Activated CD4-positive, alpha-beta T cell treated with anti-CD3 and anti-CD28 coated beads, Interleukin-2, amount 50 U/mL, for 24 hours (primary cell): ENCODE results near the gene THSD7A.
"Not testable (repeated sequence)": the region's sequence is repeated elsewhere in the genome, so short reads cannot be mapped to it uniquely, and the experiment has no call there.

Experiments used
- DNase-seq, 2 donors: peaks; one replicate each; pipeline ENCODE4 v3.0.0-alpha.2; 2020; ENCODE audit warnings: low read depth in 1 of 2, low spot score in 1 of 2

Gene THSD7A

DNA sequence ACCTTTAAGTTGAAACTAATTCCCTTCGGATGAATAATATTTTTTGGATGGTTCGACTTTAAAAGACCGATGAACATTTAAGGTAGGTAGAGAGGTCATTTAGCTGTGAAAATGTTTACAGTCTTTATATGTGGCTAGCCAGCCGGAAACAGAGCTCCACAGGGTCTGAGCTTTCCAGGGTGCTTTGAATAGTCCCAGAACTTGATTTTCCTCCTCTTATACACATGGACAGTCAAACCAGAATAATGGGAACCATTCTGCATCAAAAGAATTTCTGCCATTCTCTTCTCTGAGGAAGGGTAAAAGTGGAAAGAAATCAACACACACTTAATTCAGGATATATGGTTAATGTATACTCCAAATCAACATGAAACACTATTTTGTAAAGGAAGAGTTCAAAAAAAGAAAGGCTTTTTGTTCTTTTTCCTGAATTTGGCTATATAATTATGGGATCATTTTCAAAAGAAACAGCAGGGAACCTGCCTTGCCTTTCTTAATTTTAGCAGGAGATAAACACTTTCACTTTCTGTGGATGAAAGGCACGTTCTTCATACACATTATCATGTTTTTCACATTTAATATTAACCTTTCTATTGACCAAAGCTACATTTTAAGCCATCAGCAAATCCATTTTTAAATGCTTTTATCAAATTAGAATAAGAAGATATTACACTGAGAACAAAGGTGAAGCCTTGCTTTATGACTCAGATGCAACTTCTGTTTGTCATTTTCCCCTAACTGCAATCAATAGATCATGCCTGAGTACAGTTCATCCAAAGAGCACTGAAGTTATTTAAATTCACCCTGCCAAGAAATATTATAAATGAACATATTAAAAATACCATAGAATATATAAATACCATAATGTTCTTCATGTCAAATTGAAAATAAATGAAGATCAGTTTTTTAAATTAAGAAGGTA, 307.3 kb downstream of the THSD7A start:
- no peak for DNase-seq

DNA sequence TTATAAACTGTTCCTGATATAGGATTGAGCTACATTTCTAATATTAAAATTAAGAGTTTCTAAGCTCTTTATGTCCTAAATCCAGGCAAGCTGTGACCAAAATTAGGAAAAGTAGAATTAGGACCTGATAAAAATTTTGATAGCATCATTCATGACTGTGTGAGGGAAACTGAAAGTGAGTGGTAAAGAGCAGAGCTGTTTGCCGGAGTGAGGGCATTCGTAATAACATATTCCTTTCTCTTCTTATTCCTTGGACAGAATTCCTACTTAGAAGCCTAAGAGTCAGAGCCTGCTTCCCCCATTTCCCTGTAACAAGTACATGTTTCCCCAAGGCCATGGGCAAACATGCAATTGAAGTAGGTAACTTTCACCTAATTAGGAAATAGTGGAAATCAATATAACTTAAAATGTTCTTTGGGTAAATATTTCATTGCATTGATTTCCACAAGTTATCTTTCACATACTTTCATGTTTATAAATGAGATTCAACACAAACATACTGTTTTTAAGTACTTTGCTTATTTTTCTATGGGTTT, 310.0 kb downstream of the THSD7A start:
- DNase-seq: not testable (repeated sequence)

DNA sequence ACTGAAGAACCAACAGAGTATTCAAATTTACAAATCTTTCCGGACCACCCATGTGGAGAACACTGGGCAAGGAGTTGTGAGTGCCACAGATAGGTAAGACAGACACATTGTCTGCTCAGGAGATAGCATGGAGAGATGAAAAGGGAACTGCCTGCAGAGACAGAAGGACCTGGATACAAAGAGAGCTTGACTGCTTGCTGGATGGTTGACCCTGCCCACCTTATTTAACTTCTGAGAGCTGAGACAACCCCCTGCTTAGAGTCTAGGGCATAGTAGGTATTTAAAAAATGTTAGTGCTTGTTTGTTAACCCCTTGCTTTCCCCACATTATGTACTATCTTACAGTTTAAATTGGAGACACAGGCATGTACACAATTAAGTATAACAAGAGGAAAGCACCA, 314.1 kb downstream of the THSD7A start:
- DNase-seq: no peak

DNA sequence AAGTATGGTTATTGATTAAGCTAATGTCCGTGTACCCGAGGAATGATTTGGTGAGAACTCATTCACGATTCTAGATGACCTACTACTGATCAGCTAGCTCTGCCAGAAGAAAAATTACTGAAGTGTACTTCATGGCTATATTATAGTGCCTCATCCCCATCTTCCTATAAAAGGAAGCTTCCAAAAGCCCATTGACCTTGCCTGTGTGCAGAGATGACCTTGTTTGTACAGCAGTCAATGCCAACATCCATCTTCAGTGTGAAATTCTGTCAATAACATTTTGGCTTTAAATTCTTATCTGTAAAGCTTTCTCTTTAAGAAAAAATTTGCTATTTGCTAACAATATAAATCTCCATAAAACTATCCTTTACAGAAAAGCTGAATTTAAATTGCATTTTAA, 315.7 kb downstream of the THSD7A start:
- no peak for DNase-seq

DNA sequence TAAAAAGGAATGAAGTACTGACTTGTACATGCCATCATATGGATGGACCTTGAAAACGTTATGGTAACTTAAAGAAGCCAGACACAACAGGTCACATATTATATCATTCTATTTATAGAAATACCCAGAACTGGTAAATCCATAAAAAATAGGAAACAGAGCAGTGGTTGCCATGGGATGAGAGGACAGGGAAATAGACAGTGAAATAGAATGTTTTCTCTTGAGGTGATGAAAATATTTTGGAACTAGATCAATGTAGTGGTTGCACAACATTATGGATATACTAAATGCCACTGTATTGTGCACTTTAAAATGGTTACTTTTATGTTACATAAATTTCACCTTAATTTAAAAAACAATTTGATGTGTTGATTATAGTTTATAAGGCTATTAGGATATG, 318.5 kb downstream of the THSD7A start:
- DNase-seq: no peak

DNA sequence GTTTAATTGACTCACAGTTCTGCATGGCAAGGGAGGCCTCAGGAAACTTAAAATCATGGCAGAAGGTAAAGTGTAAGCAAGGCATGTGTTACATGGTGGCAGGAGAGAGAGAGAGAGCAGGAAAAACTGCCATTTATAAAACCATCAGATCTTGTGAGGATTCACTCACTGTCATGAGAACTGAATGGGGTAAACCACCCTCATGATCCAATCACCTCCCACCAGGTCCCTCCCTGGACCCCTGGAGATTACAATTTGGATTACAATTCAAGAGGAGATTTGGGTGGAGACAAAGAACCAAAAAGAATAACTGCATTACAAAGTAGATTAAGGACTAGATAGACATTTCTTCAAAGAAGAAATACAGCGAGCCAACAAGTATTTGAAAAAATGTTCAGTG, 324.1 kb downstream of the THSD7A start:
- DNase-seq: no peak

DNA sequence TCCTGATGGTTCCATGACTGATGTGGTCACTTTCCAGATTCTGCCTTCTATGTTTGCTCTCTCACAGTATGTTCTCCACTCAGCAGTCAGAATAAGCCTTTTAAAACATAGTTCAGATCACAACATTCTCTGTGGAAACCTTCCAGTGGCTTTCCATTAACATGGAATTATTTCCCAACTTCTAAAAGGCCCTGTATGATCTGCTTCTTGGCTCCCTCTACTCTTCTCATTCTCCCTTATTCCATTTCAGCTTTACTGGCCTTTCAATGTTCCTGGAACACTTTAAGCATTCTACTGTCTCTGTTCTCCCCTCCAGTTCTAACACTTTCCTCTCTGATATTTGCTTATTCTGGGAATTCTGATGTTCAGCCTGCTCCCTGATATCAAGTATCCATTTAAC, 325.6 kb downstream of the THSD7A start:
- no peak for DNase-seq

DNA sequence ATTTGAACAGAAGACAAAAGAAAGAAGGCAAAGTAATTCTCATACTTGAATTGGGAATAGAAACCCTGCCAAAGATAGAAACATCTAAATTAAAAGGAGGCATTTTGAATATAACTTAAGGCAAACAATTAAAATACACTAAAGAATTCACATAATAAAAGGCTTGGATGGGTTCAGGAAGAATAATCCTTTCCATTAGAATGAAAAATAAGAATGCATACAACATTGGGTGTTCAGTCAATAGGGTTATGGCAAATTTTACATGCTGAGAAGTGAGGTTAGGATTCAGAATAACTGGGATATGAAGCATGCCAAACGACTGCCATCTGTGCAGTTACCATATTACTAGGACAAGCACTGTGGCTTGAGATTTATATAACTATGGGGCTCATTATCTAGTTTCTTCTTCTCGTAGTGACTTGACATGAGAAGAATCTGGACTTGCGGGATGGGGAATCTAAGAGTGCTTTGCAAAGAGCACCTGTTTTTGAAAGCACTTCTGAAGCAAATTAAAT, 326.5 kb downstream of the THSD7A start:
- no peak for DNase-seq

DNA sequence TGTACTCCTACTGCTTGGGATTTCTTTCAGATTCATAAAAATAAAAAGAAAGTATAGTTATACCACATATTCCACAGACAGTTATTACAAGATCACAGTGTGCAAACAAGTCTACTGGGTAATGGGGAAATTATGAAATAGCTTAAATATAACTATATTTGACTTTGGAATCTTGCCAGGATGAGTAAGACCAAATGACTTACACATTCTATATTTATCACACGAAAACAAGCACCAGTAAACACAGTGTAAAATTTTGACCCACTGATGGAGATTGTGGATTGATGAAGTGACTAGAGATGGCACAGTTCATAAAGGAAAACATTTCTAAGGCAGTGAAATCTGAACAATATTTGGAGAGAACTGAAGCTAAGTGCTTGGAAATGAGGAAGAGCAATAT, 339.7 kb downstream of the THSD7A start:
- DNase-seq: no peak

DNA sequence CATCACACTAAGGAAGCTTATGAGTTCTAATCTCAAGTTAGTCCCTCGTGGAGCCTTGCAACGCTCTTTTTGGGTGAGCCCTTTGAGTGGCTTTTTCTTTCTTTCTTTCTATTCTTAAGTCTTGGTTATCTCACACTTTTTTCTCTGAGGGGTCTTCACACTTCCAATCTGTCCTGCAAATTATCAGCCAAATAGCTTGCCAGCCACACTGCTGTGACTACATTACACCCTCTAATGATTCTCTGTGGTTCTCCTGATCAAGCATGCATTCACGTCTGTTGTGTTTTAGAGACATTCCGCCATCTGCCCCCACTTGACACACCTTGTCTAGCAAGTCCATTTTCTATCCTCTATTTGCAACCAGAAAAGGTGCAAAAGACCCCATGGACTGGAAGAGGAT, 340.2 kb downstream of the THSD7A start:
- no peak for DNase-seq

DNA sequence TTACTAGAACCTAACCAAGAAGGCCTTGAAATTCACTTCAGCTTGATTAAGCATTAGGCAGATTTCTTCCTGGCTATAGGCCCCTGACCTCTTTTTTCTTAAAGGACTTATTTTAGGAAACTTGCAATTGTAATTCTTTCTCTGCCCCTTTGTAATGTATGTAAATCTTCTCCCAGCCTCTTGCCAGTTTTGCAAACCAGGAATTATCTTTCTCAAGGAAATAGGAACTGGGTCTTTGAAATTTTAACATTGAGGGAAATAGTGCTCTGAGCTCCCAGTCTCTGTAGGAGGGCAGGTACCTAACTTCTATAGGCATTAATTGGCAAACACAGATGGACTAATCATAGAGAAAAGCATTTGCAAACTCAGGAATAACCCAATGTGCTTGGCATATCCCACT, 342.7 kb downstream of the THSD7A start:
- no peak for DNase-seq

DNA sequence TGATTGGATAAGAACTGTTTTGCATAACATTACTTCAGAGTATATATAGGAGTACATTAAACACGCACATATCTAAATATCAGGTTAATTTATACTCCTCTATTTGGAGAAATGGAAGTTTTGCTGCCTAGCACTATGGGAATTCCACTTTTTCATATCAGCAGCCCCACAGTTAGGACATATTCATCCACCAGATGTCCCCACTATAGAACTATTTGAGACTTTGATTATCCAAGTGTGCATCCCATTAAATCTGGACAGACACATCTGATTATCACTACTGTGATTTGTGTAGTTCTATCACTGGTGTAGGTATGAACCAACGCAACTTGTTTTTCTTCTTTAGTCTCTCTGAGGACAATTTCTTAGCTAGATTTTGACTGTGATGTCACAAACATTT, 345.7 kb downstream of the THSD7A start:
- DNase-seq: no peak

DNA sequence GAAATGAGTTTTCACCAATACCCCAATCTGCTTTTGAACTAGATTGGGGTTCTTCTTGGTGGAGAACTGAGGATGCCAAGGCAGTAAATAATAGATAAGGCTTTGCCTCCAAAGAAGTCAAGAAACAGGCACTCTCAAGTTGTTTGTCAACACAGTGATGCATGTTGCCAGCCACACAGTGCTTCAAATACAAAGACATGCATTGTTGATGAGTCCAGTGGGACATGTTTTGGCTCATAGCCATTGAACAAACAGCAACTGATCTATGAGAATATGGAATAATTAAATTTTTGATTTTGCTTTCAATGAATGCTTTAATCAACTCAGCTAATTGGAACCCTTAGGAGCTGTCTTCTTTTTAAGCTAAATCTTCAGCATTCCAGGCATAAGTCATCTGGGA, 346.4 kb downstream of the THSD7A start:
- DNase-seq: no peak

DNA sequence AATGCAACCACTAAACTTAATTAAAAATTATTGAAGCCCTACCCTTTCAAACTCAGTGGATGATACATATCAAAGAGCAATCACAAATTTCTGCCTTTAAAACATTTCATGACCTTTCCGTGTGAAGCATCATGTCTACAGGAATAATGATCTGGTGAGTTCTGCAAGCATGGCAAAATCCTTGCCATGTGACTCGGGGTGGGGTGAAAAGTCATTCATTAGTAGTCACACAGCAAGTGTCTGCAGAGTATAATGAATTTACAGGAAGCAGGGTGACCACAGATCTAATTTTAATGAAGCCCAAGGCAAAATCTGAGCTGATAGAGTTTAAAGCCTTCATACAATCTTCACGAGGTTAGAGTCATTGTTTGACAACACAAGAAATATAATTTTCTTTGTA, 351.9 kb downstream of the THSD7A start:
- no peak for DNase-seq

DNA sequence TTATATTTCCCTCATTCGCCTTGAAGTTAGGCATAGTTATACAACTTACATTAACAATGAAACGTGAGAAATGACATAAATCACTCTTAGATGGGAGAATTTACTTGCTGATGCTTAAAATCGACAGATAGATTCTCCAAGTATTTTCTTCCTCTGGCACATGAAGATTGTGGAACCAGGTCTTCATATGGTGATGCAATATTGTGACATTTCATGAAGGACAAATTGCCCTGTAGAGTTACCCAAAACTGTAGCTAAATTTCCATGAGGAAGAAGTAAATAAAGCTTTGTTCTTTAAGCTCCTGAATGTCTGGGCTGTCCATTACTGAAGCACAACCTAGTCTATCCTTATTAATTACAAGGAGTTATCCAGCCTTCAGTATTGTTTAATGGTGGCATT, 353.1 kb downstream of the THSD7A start:
- no peak for DNase-seq

DNA sequence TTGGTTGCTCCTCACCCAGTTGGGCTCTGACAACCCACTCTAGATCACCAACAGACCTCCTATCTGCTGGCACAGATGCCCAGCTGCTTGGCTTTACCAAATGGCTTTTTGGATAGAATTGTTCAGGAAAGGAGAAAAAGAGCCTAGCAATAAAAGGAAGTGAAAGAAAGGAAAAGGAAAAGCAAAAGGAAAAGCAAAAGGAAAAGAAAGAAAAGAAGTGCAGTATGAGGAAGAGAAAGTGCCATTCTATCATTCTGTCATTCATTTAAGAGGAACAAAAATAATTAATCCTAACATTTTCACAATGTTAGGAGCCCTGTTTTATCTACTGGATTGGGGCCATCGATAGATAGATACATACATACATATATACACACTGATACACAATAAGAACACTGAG, 353.6 kb downstream of the THSD7A start:
- DNase-seq: no peak

DNA sequence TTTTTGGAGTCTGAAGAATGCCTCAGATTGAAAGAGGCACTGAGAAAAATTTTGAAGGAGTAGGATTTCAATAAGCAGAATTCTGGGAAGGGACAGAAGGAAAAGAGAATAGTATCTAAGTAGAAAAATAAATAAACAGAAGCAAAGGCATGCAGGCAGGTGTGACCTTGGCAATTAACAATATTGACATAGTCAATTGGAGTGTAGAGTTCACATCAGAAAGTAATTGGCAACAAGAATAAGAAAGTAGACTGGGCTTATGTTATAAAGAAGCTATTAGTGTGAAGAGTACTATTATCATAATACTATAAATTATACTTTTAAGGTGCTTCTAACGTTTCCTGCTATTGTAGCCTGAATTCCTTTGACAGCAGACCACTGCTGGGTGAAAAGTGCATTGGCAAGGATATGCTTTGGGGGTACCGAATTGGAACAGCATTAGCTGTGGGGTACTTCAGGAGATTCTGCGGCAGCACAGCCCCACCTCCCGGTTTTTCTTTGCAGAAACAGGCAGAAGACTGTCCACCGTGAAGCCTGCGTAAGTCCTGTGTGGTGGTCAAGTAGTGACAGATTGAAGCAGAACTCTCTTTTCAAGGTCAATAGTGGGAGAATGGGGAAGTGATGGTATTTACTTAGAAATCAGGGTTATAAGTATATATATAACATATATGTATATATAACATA, 357.0 kb downstream of the THSD7A start:
- DNase-seq: no peak

DNA sequence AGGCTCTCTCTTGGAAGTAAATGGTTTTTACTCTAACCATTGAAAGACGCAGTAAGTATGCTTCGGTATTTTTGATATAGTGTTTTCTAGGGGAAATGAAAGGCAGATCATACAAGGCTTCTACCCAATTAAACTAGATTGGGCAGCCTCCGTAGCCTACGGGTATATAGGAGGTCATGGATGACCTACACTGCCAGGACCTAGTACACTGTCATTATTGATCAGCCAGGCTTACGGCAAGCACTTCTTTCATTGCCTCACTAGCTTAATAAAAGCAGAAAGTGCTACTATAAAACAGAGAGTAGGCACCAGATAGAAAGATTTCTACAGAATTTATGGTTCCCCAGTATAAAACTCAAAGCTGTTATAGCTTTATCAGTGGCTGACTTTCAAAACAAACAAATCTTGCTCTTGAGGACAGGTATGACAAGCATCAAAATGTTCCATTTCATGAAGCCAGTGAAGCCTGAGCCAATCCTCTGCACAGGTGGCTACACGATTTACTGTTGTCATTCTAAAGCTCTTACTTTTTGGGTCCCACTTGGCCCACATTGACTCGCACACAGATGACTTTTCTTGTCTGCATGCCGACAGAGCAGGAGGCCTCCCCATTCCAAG, 358.1 kb downstream of the THSD7A start:
- no peak for DNase-seq

DNA sequence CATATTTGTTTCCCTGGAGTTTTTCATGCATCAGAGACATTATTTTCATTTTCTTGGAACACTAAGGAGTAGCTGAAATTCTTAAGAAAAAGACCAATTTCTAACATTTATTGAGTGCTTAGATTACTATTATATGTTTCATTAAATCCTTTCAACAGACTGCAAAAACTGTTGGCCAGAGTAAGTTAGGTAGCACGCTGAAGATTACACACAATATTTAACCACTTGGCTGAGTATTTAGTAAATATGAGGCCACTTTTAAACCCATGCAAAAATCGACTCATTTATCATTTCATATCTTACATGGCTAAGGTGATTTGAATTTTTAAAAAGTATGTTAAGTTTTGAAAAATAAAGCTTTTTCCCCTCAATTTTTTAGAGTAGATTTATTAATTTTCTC, 358.8 kb downstream of the THSD7A start:
- DNase-seq: no peak

DNA sequence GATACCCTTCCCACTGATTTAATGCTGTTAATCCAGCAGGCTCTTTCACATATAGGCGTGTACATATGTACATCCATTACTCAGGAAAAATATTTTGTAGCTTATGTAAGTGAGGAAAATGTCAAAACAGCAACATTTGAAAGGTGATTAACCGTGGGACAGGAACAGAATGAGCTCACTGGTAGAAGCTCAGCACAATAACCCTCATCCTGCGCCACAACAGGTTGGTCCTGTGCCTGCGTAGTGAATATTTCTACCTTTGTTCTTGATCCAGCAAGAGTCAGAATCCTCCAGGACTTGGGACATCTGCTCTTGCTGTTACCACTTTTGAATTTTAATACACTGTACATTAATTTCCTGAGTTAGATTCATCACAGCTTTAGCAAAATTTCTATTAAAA, 359.4 kb downstream of the THSD7A start:
- DNase-seq: no peak

DNA sequence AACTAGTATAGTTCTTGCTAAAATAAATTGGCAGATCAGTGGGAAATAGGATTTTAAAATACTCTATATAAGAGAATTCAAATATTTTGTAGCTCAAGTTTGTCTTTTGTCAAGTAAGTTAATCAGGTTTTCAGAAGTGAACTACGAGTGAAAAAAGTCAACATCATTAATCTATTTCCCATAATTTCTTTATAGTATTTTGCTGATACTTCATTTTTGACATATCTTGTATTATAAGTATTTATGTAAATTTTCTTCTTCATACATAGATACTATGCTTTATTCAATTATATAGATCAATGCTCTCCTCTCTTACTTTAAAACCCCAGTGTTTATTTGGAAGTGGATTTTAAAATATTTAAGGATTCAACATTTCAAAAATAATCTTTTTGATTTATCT, 360.7 kb downstream of the THSD7A start:
- DNase-seq: no peak
